MG63 (cell line): ENCODE measurements around the gene LRRC70. TPM values are rescaled to one million over a fixed set of nuclear protein-coding genes. Genes with fewer than 3 reads are reported as not detected.
"Not testable (repeated sequence)": the region's sequence is repeated elsewhere in the genome, so short reads cannot be mapped to it uniquely, and the experiment has no call there.

Source experiments
- DNase-seq: peaks from one replicate; pipeline ENCODE4 v3.0.0-alpha.2; 2020
- H3K27me3 ChIP-seq: fragments of 250-450 bp; sonication (Bioruptor Pico); 2 replicates; pipeline ENCODE4 v1.5.1; 2020; ENCODE audit warnings: mild to moderate bottlenecking, moderate library complexity
- H3K36me3 ChIP-seq: fragments of 250-450 bp; sonication (Bioruptor Pico); 2 replicates; pipeline ENCODE4 v1.5.1; 2020; ENCODE audit warnings: mild to moderate bottlenecking, moderate library complexity
- H3K4me3 ChIP-seq: fragments of 250-450 bp; sonication (Bioruptor Pico); 2 replicates; pipeline ENCODE4 v1.5.1; 2020; ENCODE audit warnings: mild to moderate bottlenecking, moderate library complexity
- H3K9me3 ChIP-seq: fragments of 250-450 bp; sonication (Bioruptor Pico); 2 replicates; pipeline ENCODE4 v1.5.1; 2020; ENCODE audit warnings: mild to moderate bottlenecking, moderate library complexity
- total RNA-seq: library from RNA; depleted of rRNA; stranded (reverse); fragments of >200 nt; shearing (Covaris generic); gene quantifications from 2 replicates; pipeline ENCODE4 v1.2.3, GENCODE V29; 2014; ENCODE audit warnings: low replicate concordance; rRNA removed

The LRRC70 gene
- total RNA-seq, 1 experiment from 2014 or later, result 0.10 TPM

- no peaks in the 10 kb centered on the region for H3K9me3 ChIP-seq
- no peak for DNase-seq
These were observed 42.7 kb downstream of the LRRC70 start for GRCh38 chr5:62621280-62621679.

GRCh38 chr5:62623271-62623670, 44.7 kb downstream of the LRRC70 start:
- DNase-seq, result no peak

More at GRCh38 chr5:62621280-62621679, 42.7 kb downstream of the LRRC70 start:
- Histone ChIP-seq H3K36me3 (no peaks in the 10 kb centered on the region; the same call in none of the 2 replicates), H3K4me3 (no peak overlapping the region), H3K27me3 (no peaks in the 10 kb centered on the region)

GRCh38 chr5:62624436-62624835, 45.8 kb downstream of the LRRC70 start:
- H3K27me3 ChIP-seq, H3K4me3 ChIP-seq, DNase-seq, H3K36me3 ChIP-seq, H3K9me3 ChIP-seq: not testable (repeated sequence)

More at GRCh38 chr5:62623271-62623670, 44.7 kb downstream of the LRRC70 start:
- Histone ChIP-seq H3K36me3 (no peaks in the 10 kb centered on the region; the same call in none of the 2 replicates), H3K27me3 (no peaks in the 10 kb centered on the region), H3K9me3 (no peaks in the 10 kb centered on the region), H3K4me3 (no peak overlapping the region)

- Histone ChIP-seq H3K36me3 (peaks cover 2% of the 10 kb centered on the region), H3K27me3 (no peaks in the 10 kb centered on the region), H3K4me3 (no peak overlapping the region), H3K9me3 (no peaks in the 10 kb centered on the region)
- DNase-seq, result no peak
These were observed 47.9 kb downstream of the LRRC70 start for GRCh38 chr5:62626534-62626933.

- no peaks in the 10 kb centered on the region for H3K9me3 ChIP-seq
- H3K27me3 ChIP-seq, result no peaks in the 10 kb centered on the region
- H3K36me3 ChIP-seq, result peaks cover 2% of the 10 kb centered on the region
- DNase-seq, result no peak
- H3K4me3 ChIP-seq, result no peak overlapping the region
These were observed 48.5 kb downstream of the LRRC70 start for GRCh38 chr5:62627121-62627520.

- Histone ChIP-seq H3K36me3 (peaks cover 2% of the 10 kb centered on the region), H3K9me3 (no peaks in the 10 kb centered on the region), H3K27me3 (no peaks in the 10 kb centered on the region), H3K4me3 (no peak overlapping the region)
- DNase-seq, result no peak
These were observed 49.3 kb downstream of the LRRC70 start for GRCh38 chr5:62627901-62628300.

Other genes with a start within 250 kb of the LRRC70 start
- gene DIMT1, start 174.9 kb upstream of the LRRC70 start, total RNA-seq, result 61.4 and 63.6 TPM in 2 replicates
- 26.6 and 27.6 TPM in 2 replicates for gene IPO11, start 166.1 kb upstream of the LRRC70 start, total RNA-seq